ENCODE measurements around the gene KCNG2. TPM values are rescaled to one million over a fixed set of nuclear protein-coding genes. Genes with fewer than 3 reads are reported as not detected.

KCNG2 gene
- total RNA-seq, 1 donor from 2014 or later, result 0.52 TPM

GRCh38 chr18:79798346-79798998 lies 734 bp downstream of the KCNG2 start:
- Histone ChIP-seq H3K27me3 (ENCODE audit: control insufficient read depth in 3 of 3, insufficient read depth in 3 of 3, low read length in 3 of 3) (peaks cover 38 to 49% (median 47%) of the 10 kb centered on the region in 3 donors), H3K9me3 (ENCODE audit: control insufficient read depth in 3 of 3, low read length in 3 of 3) (no peaks in the 10 kb centered on the region), H3K4me1 (ENCODE audit: control insufficient read depth in 3 of 3, insufficient read depth in 3 of 3, low read length in 3 of 3) (peaks cover 5 to 11% (median 7%) of the 10 kb centered on the region in 3 donors), H3K27ac (ENCODE audit: low read depth, low read length) (no peak overlapping the region), H3K4me3 (ENCODE audit: low read length in 3 of 3) (no peak overlapping the region), H3K9ac (ENCODE audit: low read depth in 1 of 3, low read length in 3 of 3) (no peak overlapping the region), H3K36me3 (ENCODE audit: control insufficient read depth in 3 of 3, insufficient read depth in 3 of 3, low read length in 3 of 3) (no peaks in the 10 kb centered on the region)

DNA sequence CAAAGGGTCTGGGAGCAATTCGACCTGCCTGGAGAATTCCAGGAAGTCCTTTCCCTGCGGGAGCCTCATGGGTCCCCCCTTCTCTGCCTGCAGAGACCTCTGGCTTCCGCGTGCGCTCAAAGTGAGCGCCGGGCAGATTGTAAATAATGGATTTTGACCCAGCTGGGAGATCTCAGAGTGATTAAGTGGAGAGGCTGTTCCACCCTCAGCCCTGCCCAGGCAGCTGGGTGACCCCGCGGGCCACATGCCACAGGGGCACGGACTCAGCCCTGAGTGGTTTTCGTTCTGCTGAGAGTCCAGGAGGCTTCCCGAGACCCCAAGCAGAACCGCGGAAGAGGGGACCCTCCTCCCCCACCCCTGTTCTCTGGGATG lies 1.2 kb downstream of the KCNG2 start:
- H3K4me3 ChIP-seq (ENCODE audit: low read length in 3 of 3), result no peak overlapping the region

DNA sequence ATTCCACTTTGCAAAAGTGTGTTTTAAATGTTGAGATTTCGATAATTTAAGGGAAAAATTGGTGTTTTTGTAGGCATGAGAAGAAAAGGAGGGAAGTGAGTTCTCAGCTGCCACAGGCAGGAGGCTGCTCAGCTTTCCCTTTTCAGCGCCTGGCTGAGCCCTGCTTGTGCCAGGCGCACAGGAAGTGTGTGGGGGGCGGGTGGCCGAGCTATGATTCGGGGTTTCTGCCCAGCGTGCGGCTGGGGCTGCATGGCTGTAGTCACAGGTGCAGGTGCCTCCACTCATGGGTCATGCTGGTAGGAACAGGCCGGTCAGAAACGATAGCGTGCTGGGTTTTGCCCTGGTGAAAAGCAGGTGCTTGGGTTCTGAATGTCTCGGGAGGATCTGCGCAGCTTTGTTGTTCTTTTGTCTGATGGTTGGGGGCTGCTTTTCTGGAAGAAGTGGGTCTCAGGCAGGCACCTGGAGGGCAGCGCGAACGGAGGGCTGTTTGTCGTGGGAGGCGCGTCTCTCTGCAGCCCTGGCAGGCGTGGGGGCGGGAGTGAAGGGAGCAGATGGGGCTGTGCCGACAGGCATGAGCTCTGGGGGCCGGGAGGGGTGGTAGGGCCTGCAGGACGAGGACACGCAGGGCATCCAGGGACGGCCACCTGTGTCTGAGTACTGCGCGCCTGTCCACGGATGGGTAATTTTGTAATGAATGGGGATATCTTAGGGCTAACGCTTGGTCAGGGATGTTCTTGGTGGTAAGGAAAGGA lies 2.1 kb downstream of the KCNG2 start:
- H3K4me3 ChIP-seq (ENCODE audit: low read length in 3 of 3), result no peak overlapping the region

More for the DNA sequence above, 1.2 kb downstream of the KCNG2 start:
- Histone ChIP-seq H3K4me1 (ENCODE audit: control insufficient read depth in 3 of 3, insufficient read depth in 3 of 3, low read length in 3 of 3) (peaks cover 5 to 11% (median 7%) of the 10 kb centered on the region in 3 donors), H3K27me3 (ENCODE audit: control insufficient read depth in 3 of 3, insufficient read depth in 3 of 3, low read length in 3 of 3) (peaks cover 38 to 49% (median 47%) of the 10 kb centered on the region in 3 donors), H3K9me3 (ENCODE audit: control insufficient read depth in 3 of 3, low read length in 3 of 3) (no peaks in the 10 kb centered on the region), H3K36me3 (ENCODE audit: control insufficient read depth in 3 of 3, insufficient read depth in 3 of 3, low read length in 3 of 3) (no peaks in the 10 kb centered on the region), H3K9ac (ENCODE audit: low read depth in 1 of 3, low read length in 3 of 3) (no peak overlapping the region), H3K27ac (ENCODE audit: low read depth, low read length) (no peak overlapping the region)

DNA sequence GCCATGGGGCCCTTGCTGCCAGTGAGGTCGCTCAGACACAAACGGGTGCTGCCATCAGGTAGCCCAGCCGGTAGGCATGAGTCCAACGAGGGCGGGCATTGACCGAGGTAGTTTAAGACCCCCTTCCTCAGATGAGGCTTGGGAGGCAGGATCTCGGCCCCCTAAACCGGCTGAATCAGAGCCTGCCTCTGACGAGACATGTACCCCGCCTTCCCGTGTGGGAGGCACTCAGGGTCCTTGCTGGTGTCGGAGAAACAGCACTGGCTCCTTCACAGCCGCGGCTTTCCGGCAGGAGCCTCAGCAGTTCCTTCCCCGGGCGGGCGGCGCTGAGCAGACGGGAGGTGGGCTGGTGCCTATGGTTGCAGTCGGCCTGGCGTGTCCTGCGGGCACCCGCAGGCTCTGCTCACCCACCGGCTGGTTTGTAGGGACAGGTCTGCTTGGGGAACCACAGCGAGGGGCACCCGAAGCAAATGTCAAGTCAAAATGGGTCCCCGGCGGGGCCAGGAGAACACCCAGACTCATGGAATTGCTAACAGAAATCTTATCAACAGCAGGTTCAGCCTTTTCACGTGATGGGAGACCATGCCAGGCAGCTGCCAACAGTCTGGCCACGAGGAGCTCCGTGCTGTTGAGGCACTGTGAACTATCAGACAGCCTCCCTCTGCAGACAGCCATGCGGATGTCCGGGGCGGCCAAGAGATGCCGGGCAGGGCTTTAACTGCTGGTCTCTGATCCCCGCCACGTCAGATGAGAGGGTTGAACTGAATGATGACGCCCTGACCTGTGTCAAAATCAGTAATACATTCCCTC lies 2.8 kb downstream of the KCNG2 start:
- peaks cover 32 to 47% (median 42%) of the 10 kb centered on the region in 3 donors for H3K27me3 ChIP-seq (ENCODE audit: control insufficient read depth in 3 of 3, insufficient read depth in 3 of 3, low read length in 3 of 3)
- H3K9me3 ChIP-seq (ENCODE audit: control insufficient read depth in 3 of 3, low read length in 3 of 3), result no peaks in the 10 kb centered on the region
- no peak overlapping the region for H3K9ac ChIP-seq (ENCODE audit: low read depth in 1 of 3, low read length in 3 of 3)
- no peak overlapping the region for H3K27ac ChIP-seq (ENCODE audit: low read depth, low read length)
- peaks cover 5 to 11% (median 7%) of the 10 kb centered on the region in 3 donors for H3K4me1 ChIP-seq (ENCODE audit: control insufficient read depth in 3 of 3, insufficient read depth in 3 of 3, low read length in 3 of 3)
- H3K4me3 ChIP-seq (ENCODE audit: low read length in 3 of 3), result no peak overlapping the region
- no peaks in the 10 kb centered on the region for H3K36me3 ChIP-seq (ENCODE audit: control insufficient read depth in 3 of 3, insufficient read depth in 3 of 3, low read length in 3 of 3)

More for the DNA sequence above, 2.1 kb downstream of the KCNG2 start:
- H3K4me1 ChIP-seq (ENCODE audit: control insufficient read depth in 3 of 3, insufficient read depth in 3 of 3, low read length in 3 of 3), result peaks cover 5 to 11% (median 7%) of the 10 kb centered on the region in 3 donors
- H3K36me3 ChIP-seq (ENCODE audit: control insufficient read depth in 3 of 3, insufficient read depth in 3 of 3, low read length in 3 of 3), result no peaks in the 10 kb centered on the region
- peaks cover 33 to 49% (median 44%) of the 10 kb centered on the region in 3 donors for H3K27me3 ChIP-seq (ENCODE audit: control insufficient read depth in 3 of 3, insufficient read depth in 3 of 3, low read length in 3 of 3)
- no peaks in the 10 kb centered on the region for H3K9me3 ChIP-seq (ENCODE audit: control insufficient read depth in 3 of 3, low read length in 3 of 3)
- H3K9ac ChIP-seq (ENCODE audit: low read depth in 1 of 3, low read length in 3 of 3), result no peak overlapping the region
- no peak overlapping the region for H3K27ac ChIP-seq (ENCODE audit: low read depth, low read length)

- Histone ChIP-seq H3K36me3 (ENCODE audit: control insufficient read depth in 3 of 3, insufficient read depth in 3 of 3, low read length in 3 of 3) (no peaks in the 10 kb centered on the region), H3K4me3 (ENCODE audit: low read length in 3 of 3) (no peak overlapping the region), H3K27me3 (ENCODE audit: control insufficient read depth in 3 of 3, insufficient read depth in 3 of 3, low read length in 3 of 3) (peaks cover 32 to 47% (median 37%) of the 10 kb centered on the region in 3 donors), H3K4me1 (ENCODE audit: control insufficient read depth in 3 of 3, insufficient read depth in 3 of 3, low read length in 3 of 3) (peaks cover 5 to 11% (median 7%) of the 10 kb centered on the region in 3 donors), H3K9me3 (ENCODE audit: control insufficient read depth in 3 of 3, low read length in 3 of 3) (no peaks in the 10 kb centered on the region), H3K27ac (ENCODE audit: low read depth, low read length) (no peak overlapping the region), H3K9ac (ENCODE audit: low read depth in 1 of 3, low read length in 3 of 3) (no peak overlapping the region)
Measured at GRCh38 chr18:79801217-79801616, 3.5 kb downstream of the KCNG2 start.

DNA sequence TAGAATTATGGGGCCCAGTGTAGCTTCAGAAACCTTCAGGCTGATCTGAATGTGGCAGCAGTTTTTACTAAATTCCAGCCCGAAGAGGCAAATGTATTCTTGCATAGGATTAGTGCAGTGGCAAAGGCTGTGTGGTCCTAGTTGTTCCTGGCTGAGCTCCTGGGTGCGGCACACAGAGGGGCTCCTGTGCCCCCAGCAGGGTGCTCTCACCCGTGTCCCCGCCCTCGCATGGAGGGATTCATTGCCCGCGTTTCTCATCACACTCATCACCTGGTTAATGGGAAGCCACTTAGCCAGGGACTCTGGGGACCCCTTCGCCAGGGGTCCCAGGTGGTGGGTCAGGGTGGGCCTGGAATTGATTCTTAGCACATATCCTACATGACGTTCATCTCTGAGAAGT lies 3.9 kb downstream of the KCNG2 start:
- no peak overlapping the region for H3K4me3 ChIP-seq (ENCODE audit: low read length in 3 of 3)
- H3K4me1 ChIP-seq (ENCODE audit: control insufficient read depth in 3 of 3, insufficient read depth in 3 of 3, low read length in 3 of 3), result peaks cover 5 to 11% (median 7%) of the 10 kb centered on the region in 3 donors
- no peak overlapping the region for H3K9ac ChIP-seq (ENCODE audit: low read depth in 1 of 3, low read length in 3 of 3)
- peaks cover 30 to 44% (median 35%) of the 10 kb centered on the region in 3 donors for H3K27me3 ChIP-seq (ENCODE audit: control insufficient read depth in 3 of 3, insufficient read depth in 3 of 3, low read length in 3 of 3)
- no peak overlapping the region for H3K27ac ChIP-seq (ENCODE audit: low read depth, low read length)
- H3K36me3 ChIP-seq (ENCODE audit: control insufficient read depth in 3 of 3, insufficient read depth in 3 of 3, low read length in 3 of 3), result no peaks in the 10 kb centered on the region
- H3K9me3 ChIP-seq (ENCODE audit: control insufficient read depth in 3 of 3, low read length in 3 of 3), result no peaks in the 10 kb centered on the region

- Histone ChIP-seq H3K36me3 (ENCODE audit: control insufficient read depth in 3 of 3, insufficient read depth in 3 of 3, low read length in 3 of 3) (no peaks in the 10 kb centered on the region), H3K4me3 (ENCODE audit: low read length in 3 of 3) (no peak overlapping the region), H3K9ac (ENCODE audit: low read depth in 1 of 3, low read length in 3 of 3) (no peak overlapping the region), H3K9me3 (ENCODE audit: control insufficient read depth in 3 of 3, low read length in 3 of 3) (no peaks in the 10 kb centered on the region), H3K27me3 (ENCODE audit: control insufficient read depth in 3 of 3, insufficient read depth in 3 of 3, low read length in 3 of 3) (peaks cover 23 to 38% (median 28%) of the 10 kb centered on the region in 3 donors), H3K4me1 (ENCODE audit: control insufficient read depth in 3 of 3, insufficient read depth in 3 of 3, low read length in 3 of 3) (peaks cover 3 to 8% (median 4%) of the 10 kb centered on the region in 3 donors), H3K27ac (ENCODE audit: low read depth, low read length) (no peak overlapping the region)
Measured at GRCh38 chr18:79802298-79802697, 4.6 kb downstream of the KCNG2 start.

GRCh38 chr18:79803611-79804051 lies 5.9 kb downstream of the KCNG2 start:
- Histone ChIP-seq H3K9me3 (ENCODE audit: control insufficient read depth in 3 of 3, low read length in 3 of 3) (no peaks in the 10 kb centered on the region), H3K4me3 (ENCODE audit: low read length in 3 of 3) (no peak overlapping the region), H3K27me3 (ENCODE audit: control insufficient read depth in 3 of 3, insufficient read depth in 3 of 3, low read length in 3 of 3) (peaks cover 20 to 28% (median 20%) of the 10 kb centered on the region in 3 donors), H3K9ac (ENCODE audit: low read depth in 1 of 3, low read length in 3 of 3) (no peak overlapping the region), H3K4me1 (ENCODE audit: control insufficient read depth in 3 of 3, insufficient read depth in 3 of 3, low read length in 3 of 3) (peaks cover 0 to 2% (median 0%) of the 10 kb centered on the region in 3 donors), H3K27ac (ENCODE audit: low read depth, low read length) (no peak overlapping the region), H3K36me3 (ENCODE audit: control insufficient read depth in 3 of 3, insufficient read depth in 3 of 3, low read length in 3 of 3) (no peaks in the 10 kb centered on the region)

DNA sequence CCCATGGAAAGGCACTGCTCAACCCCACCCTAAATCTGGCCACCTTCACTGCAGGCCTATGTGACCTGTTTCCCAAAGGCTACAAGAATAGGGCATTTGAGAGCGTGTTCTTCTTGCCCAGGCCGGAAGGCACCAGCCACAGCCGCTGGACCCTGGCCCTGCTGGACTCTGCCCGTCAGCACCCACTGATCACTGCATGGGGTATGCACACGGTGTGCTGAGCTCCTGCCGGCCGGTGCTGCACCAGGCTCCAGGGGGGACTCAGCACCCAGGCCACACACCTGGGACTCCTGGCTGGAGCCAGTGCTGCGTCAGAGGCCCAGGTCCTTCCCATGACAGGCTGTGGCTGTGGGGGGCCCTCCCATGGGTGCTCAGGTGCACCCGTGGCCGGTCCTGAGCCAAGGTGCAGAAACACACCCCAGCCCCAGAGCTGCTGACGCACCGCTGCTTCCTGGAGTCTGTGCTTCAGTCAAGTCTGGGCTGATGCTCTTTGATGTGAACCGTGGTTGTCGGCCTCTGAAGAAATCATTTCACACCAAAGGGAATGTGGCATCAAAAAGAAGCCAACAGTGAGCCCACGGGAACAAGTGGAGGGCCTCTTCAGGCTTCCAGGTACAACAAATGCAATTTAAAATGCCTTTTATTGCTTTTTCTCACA lies 6.5 kb downstream of the KCNG2 start:
- H3K27ac ChIP-seq (ENCODE audit: low read depth, low read length), result no peak overlapping the region
- no peaks in the 10 kb centered on the region for H3K4me1 ChIP-seq (ENCODE audit: control insufficient read depth in 3 of 3, insufficient read depth in 3 of 3, low read length in 3 of 3)
- no peaks in the 10 kb centered on the region for H3K9me3 ChIP-seq (ENCODE audit: control insufficient read depth in 3 of 3, low read length in 3 of 3)
- no peaks in the 10 kb centered on the region for H3K36me3 ChIP-seq (ENCODE audit: control insufficient read depth in 3 of 3, insufficient read depth in 3 of 3, low read length in 3 of 3)
- H3K9ac ChIP-seq (ENCODE audit: low read depth in 1 of 3, low read length in 3 of 3), result no peak overlapping the region
- H3K27me3 ChIP-seq (ENCODE audit: control insufficient read depth in 3 of 3, insufficient read depth in 3 of 3, low read length in 3 of 3), result peaks cover 13 to 22% (median 15%) of the 10 kb centered on the region in 3 donors
- H3K4me3 ChIP-seq (ENCODE audit: low read length in 3 of 3), result no peak overlapping the region

Measured in skeletal muscle tissue (tissue), 4 donors.